HG03280 (cell line): ENCODE results near the gene ZEB1.

ENCODE experiments used
- ATAC-seq: cut with Tn5 transposase; IDR thresholded peaks from one replicate; pipeline ENCODE4 v1.9.1; 2021; ENCODE audit warnings: mild to moderate bottlenecking, moderate library complexity; ENCODE audit not compliant: unreplicated experiment

Gene ZEB1

DNA sequence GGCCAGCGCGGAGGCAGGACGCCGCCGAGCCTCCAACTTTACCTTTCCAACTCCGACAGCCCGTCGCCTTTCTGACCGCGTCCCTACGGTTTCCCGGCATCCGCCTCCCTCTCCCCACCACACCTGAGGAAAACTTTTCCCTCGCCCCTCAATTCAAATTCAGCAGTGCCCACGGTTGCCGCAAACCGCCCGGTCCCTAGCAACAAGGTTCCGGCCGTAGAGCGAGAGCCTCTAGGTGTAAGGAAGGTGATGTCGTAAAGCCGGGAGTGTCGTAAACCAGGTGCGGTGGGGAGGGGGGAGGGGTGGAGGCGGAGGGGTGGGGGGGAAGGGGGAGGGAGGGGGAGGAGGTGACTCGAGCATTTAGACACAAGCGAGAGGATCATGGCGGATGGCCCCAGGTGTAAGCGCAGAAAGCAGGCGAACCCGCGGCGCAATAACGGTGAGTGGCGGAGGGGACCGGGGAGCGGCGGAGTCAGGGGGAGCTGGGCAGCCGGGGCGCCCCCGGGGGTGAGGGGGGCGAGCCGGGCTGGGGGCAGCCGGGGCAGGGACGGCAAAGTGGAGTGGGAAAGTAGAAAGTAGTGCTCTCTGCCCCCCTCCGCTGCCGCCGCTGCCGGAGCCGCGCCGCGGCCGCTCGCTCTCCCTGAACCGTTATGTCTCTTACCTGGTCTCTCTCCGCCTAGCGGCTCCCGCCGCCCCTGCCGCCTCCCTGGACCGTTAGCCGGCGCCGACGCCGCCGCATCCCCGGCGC, at the start of gene ZEB1:
Gene ZEB1 (plus strand): TSS at position 363 of the 748 bp plus-strand sequence. CDS start 19 bp downstream, at position 382.
- peak; percentile 39 for ATAC-seq

DNA sequence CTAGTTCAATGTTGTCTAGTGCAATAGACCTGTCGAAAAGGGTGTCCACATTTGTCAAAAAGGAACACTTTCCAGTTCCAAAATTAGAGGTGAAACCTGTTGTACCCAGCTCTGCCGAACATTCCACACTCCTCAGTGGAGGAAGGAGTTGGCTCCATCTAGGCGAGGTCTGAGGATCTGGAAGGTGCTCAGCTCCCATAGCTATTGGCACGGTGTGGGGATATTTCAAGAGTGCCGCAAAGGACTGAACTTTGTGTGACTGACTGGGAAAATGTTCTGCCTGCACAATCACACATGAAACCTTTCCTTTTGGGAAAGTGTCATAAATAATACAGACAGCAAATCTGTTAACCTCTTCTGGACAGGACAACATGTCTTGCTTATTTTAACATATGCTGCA, 48.1 kb upstream of the ZEB1 start:
- ATAC-seq = no peak

DNA sequence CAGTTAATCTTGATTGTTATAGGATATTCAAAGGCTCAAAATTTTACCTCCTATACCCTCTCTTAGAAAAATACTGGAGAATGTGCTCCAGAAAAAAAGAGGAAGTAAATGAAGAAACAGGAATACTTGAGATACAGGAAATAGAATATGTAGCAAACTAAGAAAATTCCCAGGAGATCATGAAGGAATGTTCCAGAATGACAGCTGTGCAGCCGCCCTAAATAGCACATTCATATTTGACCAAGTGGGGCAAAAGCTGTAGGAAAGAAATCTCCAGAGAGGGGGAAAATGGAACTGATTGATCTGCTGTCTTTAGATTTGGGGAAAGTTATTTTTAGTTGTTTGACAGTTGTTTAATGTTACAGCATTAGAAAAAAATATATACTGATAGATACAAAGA, 46.2 kb upstream of the ZEB1 start:
- no peak for ATAC-seq

DNA sequence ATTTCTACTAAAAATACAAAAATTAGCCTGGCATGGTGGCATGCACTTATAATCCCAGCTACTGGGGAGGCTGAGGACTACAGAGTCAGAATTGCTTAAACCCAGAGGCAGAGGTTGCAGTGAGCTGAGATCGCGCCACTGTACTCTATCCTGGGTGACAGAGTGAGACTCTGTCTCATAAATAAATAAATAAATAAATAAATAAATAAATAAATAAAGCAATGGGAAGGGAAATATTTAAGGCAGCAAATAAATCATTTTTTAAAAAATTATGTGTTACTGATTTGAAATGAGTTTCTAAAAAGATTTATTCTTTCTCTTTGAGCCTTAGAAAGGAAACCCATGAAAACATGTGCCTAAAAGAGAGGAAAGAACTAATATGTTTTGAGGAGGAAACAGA, 45.2 kb upstream of the ZEB1 start:
- no peak for ATAC-seq

DNA sequence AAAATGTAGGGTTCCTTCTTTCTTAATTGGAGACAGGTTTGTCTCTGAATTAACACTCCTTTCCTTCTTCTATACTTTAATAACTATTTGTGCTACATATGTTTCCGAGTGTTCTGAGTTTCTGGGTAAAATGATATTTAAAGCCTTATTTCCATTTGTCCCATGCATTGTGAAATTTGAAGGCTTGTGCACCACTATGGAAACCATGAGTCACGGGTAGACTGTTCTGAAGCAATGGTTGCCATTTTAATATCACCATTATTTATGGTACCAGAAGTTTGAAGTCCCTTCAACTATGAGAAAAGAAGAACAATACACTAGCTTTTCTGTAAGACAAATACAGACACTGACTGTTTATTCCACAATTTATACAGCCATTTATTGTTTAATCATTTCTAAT, 44.7 kb upstream of the ZEB1 start:
- no peak for ATAC-seq

DNA sequence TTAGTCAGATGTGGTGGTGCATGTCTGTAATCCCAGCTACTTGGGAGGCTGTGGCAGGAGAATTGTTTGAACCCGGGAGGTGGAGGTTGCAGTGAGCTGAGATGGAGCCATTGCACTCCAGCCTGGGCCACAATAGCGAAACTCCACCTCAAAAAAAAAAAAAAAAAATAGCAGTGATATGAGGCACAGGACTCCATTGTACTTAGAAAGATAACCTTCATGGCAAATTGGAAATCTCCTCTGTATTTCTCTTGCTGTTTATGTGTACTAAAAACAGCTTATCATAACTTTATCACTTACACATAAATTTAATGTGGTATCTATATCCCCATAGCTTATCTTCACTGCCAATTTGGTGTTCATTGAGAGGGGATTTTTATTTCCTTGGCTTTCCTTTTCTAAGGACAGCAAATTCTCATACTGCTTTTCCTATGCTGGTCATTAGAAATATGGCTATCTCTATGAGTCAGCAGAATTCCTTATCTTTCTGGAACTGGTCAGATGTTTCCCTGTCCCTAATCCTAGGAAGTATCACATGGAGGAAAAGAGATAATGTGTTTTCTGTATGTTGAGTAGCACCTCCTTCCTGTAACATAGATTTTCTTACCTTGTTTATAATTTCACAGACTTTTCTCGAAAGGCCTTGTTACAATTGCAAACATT, 40.6 kb upstream of the ZEB1 start:
- no peak for ATAC-seq

DNA sequence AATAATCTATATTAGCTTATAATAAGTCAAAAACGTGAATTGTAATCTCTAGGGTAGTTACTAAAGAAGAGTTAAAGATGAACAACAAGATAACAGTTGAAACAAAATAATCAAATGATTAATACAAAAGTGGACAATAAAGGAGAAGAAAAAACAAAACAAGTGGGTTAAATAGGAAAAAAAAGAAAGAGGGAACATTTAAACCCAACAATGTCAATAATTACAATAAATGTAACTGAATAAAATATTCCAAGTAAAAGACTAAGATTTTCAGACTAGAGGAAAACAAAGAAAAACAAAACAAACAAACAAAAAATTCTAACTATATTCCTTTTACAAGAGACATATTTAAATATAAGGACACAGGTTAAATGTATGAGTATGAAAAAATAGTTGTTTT, 38.0 kb upstream of the ZEB1 start:
- no peak for ATAC-seq

DNA sequence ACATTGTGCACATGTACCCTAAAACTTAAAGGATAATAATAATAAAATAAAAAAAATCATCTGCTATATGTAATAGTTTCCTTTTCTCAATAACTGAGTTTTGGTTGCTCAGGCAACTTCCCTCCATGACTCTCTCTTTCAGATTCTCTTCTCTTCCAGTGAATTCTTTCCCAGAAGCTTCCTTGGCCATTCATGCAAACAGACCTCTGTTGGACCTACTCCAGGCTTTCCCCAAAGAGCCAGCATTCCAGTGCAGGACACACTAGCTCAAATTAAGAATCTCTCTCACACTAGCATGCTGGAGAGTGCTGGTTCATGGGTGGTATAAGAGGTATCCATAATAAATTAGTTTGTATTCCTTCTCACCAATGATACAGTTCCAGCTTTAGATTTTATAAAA, 31.0 kb upstream of the ZEB1 start:
- no peak for ATAC-seq

DNA sequence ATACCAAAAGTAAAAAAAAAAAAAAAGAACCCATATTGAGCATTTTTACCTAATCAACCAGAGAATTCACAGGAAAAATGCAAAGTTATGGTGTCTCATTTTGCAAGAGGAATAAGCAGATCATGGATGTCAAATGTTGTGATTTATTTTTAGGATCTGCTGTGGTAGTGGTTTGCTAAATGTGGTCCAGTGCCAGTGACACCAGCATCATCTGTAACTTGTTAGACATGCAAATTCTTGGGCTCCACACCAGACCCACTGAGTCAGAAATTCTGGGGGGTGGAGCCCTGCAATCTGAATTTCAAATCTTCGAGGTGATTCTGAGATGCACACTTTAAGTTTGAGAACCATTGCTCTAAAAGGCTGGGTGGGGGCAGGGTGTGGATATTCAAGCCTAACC, 30.1 kb upstream of the ZEB1 start:
- ATAC-seq = no peak

DNA sequence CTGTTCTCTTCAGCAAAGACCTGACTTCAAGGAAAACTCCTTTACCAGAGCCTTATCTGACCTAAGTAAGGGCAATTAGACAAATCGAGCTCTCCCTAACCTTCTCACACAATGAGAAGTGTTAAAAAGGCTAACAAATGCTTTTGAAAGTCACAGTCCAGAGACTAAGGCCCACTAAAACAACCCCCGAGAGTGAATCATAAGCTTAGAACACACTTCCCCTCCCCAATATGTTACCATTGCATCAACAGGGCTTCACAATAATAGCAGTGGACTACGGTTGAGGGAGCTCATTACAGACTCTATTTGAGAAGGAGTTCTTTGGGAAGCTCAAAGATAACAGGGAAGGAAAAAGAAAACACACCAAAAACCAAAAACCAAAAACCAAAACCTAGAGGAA, 28.6 kb upstream of the ZEB1 start:
- ATAC-seq = no peak

DNA sequence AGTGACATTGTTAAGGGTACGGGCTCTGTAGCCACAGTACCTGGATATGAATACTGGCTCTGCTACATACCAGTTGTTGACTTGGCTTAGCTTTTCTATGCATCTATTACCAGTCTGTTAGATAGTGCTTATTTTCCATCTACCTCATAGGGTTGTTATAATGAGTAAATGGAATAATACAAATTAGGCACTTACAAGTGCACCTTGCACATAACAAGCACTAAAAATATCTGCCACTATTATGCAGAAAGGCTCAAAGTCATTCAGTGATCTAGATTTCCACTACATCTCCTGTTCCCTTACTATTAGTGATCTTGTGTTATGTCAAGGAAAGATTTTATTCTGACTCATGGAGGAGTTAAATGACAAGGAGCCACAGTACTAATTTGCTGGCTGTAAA, 27.9 kb upstream of the ZEB1 start:
- ATAC-seq = no peak

DNA sequence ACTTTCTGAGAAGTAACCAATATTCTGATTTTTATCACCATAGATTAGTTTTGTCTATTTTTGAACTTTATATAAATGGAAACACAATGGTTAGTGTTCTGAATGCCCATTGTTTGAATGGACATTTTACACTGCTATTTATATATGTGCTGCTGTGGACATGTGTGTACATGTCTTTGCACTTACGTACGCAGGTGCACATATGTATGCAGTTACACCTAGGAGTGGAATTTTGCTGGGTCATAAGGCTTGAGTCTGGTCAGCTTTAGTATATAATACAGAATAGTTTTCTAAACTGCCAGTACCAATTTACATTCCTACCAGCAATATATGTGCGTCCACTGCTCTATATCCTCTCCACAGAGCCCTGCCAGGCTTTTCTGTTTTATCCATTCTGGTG, 24.5 kb upstream of the ZEB1 start:
- ATAC-seq = no peak

DNA sequence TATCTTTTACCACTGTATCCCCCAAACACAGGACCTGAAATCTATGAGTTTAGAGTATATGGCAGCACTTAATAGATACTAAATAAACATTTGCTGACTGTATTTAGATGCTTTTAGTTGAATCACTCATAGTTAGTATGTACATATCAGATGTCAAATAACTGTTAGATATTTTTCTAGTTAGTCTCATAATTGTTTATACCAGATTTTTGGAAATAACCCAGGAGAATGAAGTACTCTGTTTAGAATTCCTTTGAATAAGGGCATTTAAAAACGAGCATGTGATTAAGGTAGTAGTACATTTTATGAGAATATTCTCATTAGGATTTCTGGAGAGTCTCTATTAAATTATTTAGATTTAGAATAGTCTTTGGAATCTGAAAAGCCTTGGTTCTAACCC, 22.3 kb upstream of the ZEB1 start:
- ATAC-seq = no peak

DNA sequence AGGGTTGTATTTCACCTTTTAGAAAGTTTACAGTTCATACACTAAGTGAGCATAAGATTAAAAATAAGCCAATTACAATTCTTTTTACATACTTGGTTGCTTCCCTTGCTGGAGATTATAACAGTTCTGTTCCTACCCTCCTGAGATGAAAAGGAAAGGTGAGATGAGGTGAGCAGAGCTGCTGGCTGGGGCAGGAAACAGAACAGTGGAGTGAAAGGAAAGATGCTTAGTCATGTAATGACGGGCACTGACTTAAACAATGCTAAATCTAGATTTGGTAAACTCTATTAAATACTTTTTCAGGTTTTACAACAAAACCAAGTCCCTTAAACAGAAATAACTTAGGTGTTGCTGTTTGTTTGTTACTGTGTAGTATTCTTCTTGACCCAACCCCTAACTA, 19.9 kb upstream of the ZEB1 start:
- ATAC-seq = no peak

DNA sequence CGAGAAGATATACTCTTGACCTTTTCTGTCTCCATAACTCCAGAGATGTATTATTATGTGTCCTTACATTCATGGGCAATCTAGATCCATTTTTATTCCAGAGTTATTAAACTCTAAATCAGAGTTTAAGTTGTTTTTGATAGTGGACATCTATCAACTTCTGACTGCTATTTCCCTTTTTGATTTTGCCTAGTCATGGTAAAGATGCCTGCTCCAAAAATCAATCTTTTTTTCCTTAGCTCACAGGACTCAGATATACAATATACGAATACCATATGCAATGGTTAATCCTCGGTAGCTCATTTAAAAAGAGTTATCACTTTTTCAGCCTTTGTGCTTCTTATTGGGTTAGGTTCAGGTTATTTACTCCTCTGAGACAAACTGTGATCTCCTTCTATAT, 15.8 kb upstream of the ZEB1 start:
- ATAC-seq = no peak

DNA sequence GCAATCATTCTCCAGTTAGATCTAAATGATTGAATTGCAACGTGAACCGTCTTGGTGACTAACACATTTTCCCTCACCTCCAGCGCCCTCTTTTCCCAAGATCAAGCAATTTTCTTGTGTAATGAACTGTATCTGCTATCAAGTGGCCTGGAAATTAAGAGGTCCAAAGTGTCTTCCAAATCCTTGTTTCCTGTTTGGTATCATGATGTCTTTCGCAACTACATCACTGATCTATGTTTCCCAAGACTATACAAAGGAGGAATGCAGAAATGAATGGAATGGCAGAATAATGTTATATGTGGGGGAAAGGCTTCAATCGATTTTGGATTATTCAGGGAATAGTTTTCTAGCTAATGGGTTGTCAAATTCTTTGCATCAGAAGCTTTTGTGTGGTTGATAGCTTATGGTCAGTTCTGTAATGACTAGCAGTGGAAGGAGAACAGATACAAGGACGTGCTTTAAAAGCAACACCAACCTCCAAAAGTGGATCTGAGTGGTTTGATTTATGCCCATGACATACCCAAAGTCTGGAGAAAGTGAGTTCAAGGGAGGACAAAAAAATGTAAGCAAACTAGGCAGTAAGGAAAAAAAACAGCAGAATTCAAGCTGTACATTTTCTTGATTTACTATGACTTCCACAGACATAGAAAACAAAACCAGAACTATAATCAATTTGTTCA, 14.6 kb upstream of the ZEB1 start:
- no peak for ATAC-seq

DNA sequence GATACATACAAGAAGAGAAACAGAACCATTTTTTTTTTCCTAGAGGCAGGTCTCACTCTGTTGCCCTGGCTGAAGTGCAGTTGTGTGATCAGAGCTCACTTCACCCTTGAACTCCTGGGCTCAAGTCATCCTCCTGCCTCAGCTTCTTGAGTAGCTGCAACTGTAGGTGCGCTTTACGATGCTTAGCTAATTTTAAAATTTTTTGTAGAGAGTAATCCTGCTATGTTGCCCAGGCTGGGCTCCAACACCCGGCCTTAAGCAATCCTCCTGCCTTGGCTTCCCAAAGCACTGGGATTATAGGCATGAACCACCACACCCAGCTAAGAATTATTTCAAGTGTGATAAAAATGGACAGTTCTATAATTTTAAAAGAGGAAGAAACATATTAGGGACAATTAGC, 5.6 kb upstream of the ZEB1 start:
- no peak for ATAC-seq

DNA sequence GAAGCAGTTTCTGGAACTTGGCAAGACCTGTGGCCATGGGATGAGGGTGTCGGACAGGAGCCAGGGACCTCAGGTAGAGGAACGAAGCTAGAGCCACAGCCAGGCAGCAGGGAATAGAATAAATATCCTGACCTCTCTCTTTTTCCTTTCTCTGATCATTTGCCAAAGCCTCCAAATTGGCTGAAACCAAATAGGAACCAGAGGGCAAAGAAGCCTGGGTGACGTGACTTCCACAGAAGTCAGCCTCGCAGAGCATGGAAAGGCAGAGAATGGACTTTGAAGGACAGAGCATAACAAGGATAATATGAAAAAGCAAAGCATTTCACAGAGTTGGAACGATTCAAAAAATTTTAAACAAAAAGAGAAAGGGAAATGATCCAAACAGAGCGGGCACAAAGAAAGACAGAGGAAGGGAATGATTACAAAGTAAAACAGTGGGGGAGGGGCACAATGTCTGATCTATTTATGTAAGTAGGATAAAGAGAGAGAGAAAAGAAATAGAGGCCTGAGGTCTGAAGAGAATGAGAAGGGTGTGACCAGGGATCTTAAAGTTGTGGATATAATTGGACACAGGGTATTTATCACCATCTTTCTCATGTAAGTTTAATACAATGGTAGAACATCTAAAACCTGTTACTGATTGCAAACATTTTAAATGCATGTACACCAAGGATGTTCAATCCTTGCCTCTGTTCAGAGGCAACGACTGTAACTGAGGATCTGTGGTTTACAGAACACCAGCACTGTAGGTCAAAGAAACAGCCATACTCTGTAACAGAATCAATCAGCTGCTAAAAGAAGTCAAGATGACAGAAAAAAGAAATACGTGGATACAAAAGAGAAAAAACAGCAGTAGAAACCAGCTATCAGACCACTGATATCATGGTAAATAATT, 4.5 kb upstream of the ZEB1 start:
- no peak for ATAC-seq

DNA sequence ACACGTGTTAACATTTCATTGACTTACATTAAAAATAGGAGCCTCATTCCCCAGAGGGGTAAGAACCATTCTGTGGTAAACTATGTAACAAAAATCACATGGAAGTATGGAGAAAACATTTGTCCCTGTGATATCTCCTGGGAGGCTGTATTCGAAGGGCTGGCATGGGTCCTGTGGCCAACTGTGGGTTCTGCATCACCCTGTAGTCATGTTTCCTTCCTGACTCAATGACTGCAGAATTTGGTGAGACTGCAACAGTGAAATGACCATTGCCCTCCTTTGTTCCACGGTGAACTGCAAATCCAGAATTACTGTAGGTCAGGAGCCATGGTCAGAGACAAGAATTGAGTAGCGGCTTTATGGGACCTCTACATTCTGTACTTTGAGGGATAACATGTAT, 3.6 kb upstream of the ZEB1 start:
- no peak for ATAC-seq

DNA sequence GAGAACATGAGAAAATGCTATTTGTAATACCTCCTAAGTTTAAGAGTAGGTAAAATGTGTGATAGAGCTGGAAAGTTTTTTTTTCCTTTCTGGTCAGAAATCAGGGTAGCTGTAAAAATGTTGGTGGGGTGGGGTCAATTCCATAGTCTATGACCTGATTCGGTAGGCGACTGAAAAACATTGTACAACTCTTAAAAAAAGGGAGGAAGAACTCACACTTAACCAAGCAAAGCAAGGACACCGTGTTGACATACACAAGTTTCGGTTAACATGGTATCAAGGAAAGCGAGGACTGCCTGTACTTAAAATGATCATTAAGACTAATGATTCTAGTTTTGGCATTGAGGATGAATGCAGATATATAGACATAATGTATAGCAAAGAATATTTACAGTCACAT, 1.8 kb upstream of the ZEB1 start:
- no peak for ATAC-seq

DNA sequence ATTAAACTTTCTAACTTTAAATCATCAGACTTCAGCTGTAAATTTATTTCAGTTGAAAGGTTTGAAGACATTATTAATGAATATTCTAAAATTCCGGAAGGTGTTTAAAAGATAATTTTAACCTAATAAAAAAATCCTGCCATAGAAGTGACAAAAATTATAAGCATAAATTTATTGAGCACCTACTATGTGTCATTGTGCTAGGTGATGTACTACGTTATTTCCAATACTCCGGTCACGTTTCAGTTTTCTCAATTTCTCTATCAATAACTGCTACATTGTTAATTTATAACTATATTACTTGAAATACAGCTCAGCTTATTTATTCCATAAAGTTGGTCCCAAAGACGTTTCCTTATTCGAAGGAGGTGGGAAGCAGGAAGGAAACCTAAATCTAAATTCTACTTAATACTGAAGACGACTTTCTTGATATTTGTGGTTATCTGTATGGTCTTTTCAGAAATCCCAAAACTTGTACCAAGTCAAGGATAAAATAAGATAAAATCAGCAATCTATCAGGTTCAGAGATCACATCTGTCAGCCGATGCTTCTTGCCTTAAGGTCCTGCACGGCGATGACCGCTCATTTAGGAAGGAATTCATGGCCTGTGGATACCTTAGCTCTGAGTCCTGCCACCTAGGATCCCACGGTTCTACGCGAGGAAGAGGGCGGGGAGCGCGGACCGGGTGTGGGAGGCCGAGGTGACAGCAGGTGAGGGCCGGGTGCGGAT, 1.2 kb upstream of the ZEB1 start:
- ATAC-seq = no peak
